HepG2 (cell line): ENCODE measurements around the gene ERF. TPM values are rescaled to one million over a fixed set of nuclear protein-coding genes. Genes with fewer than 3 reads are reported as not detected.
A peak's percentile ranks its signal among the peaks of the same experiment; 100 is the strongest.

Source experiments
- ATRX ChIP-seq: sonication (generic); formaldehyde crosslinking; IDR thresholded peaks from 2 replicates; pipeline ENCODE4 v1.4.0; 2020; ENCODE audit warnings: missing genetic modification reagents, borderline replicate concordance
- BCL6 ChIP-seq: IDR thresholded peaks from 2 replicates; pipeline ENCODE4 v1.6.1; 2016; ENCODE audit warnings: missing genetic modification reagents, missing compliant biosample characterization
- CENPX ChIP-seq: sonication (generic); formaldehyde crosslinking; IDR thresholded peaks from 2 replicates; pipeline ENCODE4 v1.9.0; 2021; ENCODE audit warnings: mild to moderate bottlenecking, missing genetic modification reagents, moderate library complexity
- GATA4 ChIP-seq: sonication (generic); IDR thresholded peaks from 2 replicates; pipeline ENCODE4 v1.6.1; 2016; ENCODE audit warnings: antibody characterized with exemption, low read depth, borderline replicate concordance
- GTF2F1 ChIP-seq: fragments of 150-350 bp; IDR thresholded peaks from 2 replicates; pipeline ENCODE4 v1.6.1; 2014; ENCODE audit warnings: low read length
- NFATC3 ChIP-seq: sonication (generic); formaldehyde crosslinking; IDR thresholded peaks from 2 replicates; pipeline ENCODE4 v1.5.1; 2020; ENCODE audit warnings: mild to moderate bottlenecking, missing genetic modification reagents
- NFE2L2 ChIP-seq: fragments of 150-350 bp; IDR thresholded peaks from 2 replicates; pipeline ENCODE4 v1.6.1; 2014; ENCODE audit warnings: low read length
- NFIB ChIP-seq: sonication (generic); formaldehyde crosslinking; IDR thresholded peaks from 2 replicates; pipeline ENCODE4 v1.9.0; 2021; ENCODE audit warnings: missing genetic modification reagents, mild to moderate bottlenecking, borderline replicate concordance
- PPARG ChIP-seq: conservative IDR thresholded peaks from 2 replicates; pipeline ENCODE4 v1.6.1; 2016; ENCODE audit warnings: missing biosample characterization, missing genetic modification reagents
- RXRB ChIP-seq: IDR thresholded peaks from 2 replicates; pipeline ENCODE4 v1.6.1; 2016; ENCODE audit warnings: borderline replicate concordance, missing genetic modification reagents, missing compliant biosample characterization
- ZNF788 ChIP-seq: sonication (generic); formaldehyde crosslinking; IDR thresholded peaks from 2 replicates; pipeline ENCODE4 v1.5.0; 2020; ENCODE audit warnings: mild to moderate bottlenecking, missing genetic modification reagents, borderline replicate concordance
- polyA plus RNA-seq, 8 experiments: library from polyadenylated mRNA; depleted of rRNA in 3 of 8; stranded (reverse) in 7 of 8; unstranded in 1 of 8; fragments of >200 nt; fragmentation: Illumina TruSeq in 4 of 8; extraction: Trizol in 4 of 8; gene quantifications; 2 replicates each; pipeline versions ENCODE4 v1.2.1 to v1.2.3, GENCODE V29; 2011 to 2016; ENCODE audit warnings: low read depth in 4 of 8, missing spikeins in 1 of 8, mixed read lengths in 1 of 8; ENCODE audit not compliant: insufficient read depth in 1 of 8
- total RNA-seq, 5 experiments: library from RNA; depleted of rRNA; stranded (reverse); fragments of >200 nt; fragmentation: Illumina TruSeq; extraction: Trizol; gene quantifications; 2 replicates each; pipeline ENCODE4 v1.2.3, GENCODE V29; 2016; ENCODE audit warnings: low read depth in 1 of 5
- TF ChIP-seq, protein P1 (sequence below): sonication (generic); formaldehyde crosslinking; IDR thresholded peaks from 2 replicates; pipeline ENCODE4 v1.5.0; 2020; ENCODE audit warnings: mild to moderate bottlenecking, missing genetic modification reagents, moderate library complexity
- TF ChIP-seq, protein P2 (sequence below): sonication (generic); formaldehyde crosslinking; IDR thresholded peaks from 2 replicates; pipeline ENCODE4 v1.4.0; 2020; ENCODE audit warnings: missing genetic modification reagents
- TF ChIP-seq, protein P3 (sequence below): sonication (generic); formaldehyde crosslinking; IDR thresholded peaks from 2 replicates; pipeline ENCODE4 v1.8.1; 2023; ENCODE audit warnings: missing genetic modification reagents, inconsistent platforms, borderline replicate concordance
- TF ChIP-seq, protein P4 (sequence below): sonication (generic); formaldehyde crosslinking; IDR thresholded peaks from 2 replicates; pipeline ENCODE4 v1.4.0; 2020; ENCODE audit warnings: missing genetic modification reagents
- TF ChIP-seq, protein P5 (sequence below): sonication (generic); formaldehyde crosslinking; IDR thresholded peaks from 2 replicates; pipeline ENCODE4 v1.4.0; 2020; ENCODE audit warnings: mild to moderate bottlenecking, missing genetic modification reagents
- TF ChIP-seq, protein P6 (sequence below): sonication (generic); formaldehyde crosslinking; IDR thresholded peaks from 2 replicates; pipeline ENCODE4 v1.4.0; 2020; ENCODE audit warnings: missing genetic modification reagents, low read depth, mild to moderate bottlenecking, borderline replicate concordance

ERF gene
- total and polyA plus RNA-seq, 2 of the 13 experiments (the other 11 are each of a cell fraction or from before 2014, with no cell fraction given), result 67.1 to 69.9 TPM

DNA sequence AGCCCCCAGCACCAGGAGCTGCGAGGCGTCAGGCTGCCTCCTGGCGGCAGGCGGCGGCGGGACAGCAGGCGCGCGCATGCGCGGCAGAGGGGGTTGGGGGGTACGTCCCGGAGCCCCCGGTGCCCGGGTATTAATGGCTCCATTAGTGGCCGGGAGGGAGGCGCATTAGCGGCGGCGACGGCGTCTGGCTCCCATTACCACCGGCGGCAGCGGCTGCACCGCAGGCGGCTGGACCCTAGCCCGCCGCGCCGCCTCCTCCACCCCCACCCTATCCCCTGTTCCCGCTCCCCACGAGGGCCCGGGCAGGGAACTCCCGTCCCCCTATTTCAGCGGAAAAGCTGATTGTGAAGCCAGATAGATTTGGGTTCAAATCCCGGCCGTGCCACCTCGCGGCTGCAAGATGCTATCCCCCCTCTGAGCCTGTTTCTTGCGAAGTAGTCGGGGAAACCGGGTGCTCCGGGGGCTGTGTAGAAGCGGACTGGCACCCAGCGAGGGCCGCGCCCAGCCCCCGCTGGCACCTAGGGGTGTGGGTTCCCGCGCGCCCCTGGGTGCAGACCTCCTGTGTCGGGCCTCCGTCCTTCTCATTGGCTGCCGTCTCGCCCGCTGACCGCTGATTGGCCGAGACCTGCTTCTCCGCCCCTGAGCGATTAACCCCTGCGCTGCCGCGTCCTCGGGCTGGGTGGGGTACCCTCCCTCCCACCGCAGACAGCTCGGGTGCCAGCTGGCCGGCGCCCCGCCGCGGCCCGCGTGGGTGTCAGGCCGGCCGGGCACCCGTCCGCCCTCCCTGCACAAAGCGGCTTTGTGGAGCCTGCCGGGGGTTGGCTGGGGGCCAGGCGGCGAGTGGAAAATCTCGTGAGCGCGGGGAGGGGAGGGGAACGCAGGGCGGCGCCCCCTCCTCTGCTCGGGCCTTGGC is 25.2 kb upstream of the ERF start (continued):
- TF ChIP-seq, protein P1, sequence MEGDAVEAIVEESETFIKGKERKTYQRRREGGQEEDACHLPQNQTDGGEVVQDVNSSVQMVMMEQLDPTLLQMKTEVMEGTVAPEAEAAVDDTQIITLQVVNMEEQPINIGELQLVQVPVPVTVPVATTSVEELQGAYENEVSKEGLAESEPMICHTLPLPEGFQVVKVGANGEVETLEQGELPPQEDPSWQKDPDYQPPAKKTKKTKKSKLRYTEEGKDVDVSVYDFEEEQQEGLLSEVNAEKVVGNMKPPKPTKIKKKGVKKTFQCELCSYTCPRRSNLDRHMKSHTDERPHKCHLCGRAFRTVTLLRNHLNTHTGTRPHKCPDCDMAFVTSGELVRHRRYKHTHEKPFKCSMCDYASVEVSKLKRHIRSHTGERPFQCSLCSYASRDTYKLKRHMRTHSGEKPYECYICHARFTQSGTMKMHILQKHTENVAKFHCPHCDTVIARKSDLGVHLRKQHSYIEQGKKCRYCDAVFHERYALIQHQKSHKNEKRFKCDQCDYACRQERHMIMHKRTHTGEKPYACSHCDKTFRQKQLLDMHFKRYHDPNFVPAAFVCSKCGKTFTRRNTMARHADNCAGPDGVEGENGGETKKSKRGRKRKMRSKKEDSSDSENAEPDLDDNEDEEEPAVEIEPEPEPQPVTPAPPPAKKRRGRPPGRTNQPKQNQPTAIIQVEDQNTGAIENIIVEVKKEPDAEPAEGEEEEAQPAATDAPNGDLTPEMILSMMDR (CRISPR knock-in tag), result peak; percentile 90
- TF ChIP-seq NFE2L2 (no peak), NFIB (no peak), BCL6 (no peak), NFATC3 (CRISPR knock-in tag) (no peak), ATRX (no peak), ZNF788 (CRISPR knock-in tag) (no peak), CENPX (CRISPR knock-in tag) (no peak), RXRB (CRISPR knock-in tag) (no peak), PPARG (CRISPR knock-in tag) (no peak), GTF2F1 (no peak), GATA4 (no peak)
- TF ChIP-seq, protein P2, sequence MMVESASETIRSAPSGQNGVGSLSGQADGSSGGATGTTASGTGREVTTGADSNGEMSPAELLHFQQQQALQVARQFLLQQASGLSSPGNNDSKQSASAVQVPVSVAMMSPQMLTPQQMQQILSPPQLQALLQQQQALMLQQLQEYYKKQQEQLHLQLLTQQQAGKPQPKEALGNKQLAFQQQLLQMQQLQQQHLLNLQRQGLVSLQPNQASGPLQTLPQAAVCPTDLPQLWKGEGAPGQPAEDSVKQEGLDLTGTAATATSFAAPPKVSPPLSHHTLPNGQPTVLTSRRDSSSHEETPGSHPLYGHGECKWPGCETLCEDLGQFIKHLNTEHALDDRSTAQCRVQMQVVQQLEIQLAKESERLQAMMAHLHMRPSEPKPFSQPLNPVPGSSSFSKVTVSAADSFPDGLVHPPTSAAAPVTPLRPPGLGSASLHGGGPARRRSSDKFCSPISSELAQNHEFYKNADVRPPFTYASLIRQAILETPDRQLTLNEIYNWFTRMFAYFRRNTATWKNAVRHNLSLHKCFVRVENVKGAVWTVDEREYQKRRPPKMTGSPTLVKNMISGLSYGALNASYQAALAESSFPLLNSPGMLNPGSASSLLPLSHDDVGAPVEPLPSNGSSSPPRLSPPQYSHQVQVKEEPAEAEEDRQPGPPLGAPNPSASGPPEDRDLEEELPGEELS, result peak; percentile 18; the same call in 1 of the 2 replicates
- TF ChIP-seq, protein P3, sequence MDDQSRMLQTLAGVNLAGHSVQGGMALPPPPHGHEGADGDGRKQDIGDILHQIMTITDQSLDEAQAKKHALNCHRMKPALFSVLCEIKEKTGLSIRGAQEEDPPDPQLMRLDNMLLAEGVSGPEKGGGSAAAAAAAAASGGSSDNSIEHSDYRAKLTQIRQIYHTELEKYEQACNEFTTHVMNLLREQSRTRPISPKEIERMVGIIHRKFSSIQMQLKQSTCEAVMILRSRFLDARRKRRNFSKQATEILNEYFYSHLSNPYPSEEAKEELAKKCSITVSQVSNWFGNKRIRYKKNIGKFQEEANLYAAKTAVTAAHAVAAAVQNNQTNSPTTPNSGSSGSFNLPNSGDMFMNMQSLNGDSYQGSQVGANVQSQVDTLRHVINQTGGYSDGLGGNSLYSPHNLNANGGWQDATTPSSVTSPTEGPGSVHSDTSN (CRISPR knock-in tag), result no peak
- TF ChIP-seq, protein P4, sequence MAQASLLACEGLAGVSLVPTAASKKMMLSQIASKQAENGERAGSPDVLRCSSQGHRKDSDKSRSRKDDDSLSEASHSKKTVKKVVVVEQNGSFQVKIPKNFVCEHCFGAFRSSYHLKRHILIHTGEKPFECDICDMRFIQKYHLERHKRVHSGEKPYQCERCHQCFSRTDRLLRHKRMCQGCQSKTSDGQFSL, result peak; percentile 47; the same call in 1 of the 2 replicates
- TF ChIP-seq, protein P5, sequence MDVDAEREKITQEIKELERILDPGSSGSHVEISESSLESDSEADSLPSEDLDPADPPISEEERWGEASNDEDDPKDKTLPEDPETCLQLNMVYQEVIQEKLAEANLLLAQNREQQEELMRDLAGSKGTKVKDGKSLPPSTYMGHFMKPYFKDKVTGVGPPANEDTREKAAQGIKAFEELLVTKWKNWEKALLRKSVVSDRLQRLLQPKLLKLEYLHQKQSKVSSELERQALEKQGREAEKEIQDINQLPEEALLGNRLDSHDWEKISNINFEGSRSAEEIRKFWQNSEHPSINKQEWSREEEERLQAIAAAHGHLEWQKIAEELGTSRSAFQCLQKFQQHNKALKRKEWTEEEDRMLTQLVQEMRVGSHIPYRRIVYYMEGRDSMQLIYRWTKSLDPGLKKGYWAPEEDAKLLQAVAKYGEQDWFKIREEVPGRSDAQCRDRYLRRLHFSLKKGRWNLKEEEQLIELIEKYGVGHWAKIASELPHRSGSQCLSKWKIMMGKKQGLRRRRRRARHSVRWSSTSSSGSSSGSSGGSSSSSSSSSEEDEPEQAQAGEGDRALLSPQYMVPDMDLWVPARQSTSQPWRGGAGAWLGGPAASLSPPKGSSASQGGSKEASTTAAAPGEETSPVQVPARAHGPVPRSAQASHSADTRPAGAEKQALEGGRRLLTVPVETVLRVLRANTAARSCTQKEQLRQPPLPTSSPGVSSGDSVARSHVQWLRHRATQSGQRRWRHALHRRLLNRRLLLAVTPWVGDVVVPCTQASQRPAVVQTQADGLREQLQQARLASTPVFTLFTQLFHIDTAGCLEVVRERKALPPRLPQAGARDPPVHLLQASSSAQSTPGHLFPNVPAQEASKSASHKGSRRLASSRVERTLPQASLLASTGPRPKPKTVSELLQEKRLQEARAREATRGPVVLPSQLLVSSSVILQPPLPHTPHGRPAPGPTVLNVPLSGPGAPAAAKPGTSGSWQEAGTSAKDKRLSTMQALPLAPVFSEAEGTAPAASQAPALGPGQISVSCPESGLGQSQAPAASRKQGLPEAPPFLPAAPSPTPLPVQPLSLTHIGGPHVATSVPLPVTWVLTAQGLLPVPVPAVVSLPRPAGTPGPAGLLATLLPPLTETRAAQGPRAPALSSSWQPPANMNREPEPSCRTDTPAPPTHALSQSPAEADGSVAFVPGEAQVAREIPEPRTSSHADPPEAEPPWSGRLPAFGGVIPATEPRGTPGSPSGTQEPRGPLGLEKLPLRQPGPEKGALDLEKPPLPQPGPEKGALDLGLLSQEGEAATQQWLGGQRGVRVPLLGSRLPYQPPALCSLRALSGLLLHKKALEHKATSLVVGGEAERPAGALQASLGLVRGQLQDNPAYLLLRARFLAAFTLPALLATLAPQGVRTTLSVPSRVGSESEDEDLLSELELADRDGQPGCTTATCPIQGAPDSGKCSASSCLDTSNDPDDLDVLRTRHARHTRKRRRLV (CRISPR knock-in tag), result no peak
- TF ChIP-seq, protein P6, sequence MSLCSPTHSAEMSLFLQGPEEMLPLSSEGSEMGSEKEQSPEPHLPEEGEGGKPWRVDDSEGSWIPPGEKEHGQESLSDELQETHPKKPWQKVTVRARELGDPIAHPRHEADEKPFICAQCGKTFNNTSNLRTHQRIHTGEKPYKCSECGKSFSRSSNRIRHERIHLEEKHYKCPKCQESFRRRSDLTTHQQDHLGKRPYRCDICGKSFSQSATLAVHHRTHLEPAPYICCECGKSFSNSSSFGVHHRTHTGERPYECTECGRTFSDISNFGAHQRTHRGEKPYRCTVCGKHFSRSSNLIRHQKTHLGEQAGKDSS (CRISPR knock-in tag), result no peak; the same call in none of the 2 replicates
